CMK (cell line): ENCODE data around the gene PARS2.
A peak's percentile ranks its signal among the peaks of the same experiment; 100 is the strongest.

ENCODE experiments used
- DNase-seq: peaks from one replicate; pipeline ENCODE4 v3.0.0-alpha.2; 2010; ENCODE audit warnings: low read depth

PARS2 gene

DNA sequence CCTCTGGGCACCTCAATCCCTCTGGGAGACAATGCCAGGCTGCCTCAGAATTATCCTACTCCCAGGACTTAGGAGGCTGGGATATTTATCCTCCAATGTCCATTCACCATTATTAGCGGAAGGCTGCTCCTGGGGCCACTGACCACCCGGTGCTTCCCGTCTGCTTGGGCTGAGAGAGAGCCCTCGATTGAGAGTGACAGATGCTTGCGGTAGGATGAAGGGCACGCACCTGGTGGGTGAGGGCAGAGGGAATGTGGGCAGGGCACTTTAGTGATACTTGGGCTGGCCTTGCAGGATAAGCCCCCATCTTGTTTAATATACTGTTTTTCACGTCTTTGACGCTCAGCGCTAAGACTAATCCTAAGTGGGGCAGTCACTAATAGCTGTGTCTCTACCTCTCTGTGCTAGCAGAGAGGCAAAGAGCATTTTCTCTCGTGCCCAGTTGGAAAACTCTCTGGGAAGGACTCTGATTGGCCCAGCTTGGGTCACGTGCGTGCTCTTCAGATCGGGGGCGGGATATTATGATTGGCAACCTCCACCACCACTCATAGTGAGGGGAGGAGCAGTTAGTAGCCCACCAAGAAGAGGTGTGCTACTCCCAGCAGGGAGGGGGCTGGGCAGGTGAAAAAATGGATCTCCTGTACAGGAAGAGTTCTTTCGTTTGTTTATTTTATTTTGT, 10.6 kb upstream of the PARS2 start:
- peak; percentile 36 for DNase-seq

GRCh38 chr1:54772951-54773350, 8.6 kb upstream of the PARS2 start:
- DNase-seq: no peak

- DNase-seq: no peak
These were observed 3.8 kb upstream of the PARS2 start for GRCh38 chr1:54768093-54768492.

DNA sequence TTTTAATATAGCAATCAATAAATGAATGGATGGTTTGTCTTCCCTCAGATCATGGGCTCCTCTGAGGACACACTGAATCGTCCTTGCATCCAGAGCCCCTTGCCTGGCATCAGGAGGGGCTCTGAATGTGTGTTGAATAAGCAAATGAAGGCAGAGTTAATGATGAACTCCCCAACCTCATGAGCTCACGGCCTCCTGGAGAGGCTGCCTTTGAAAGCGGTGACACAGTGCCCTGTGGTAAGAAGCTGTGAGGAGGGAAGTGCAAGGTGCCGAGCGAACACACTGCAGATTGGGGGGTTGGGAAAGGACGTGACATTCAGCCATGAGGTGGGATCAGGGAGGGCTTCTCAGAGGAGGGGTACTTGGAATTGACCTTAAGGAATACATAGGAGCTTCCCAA, 3.2 kb upstream of the PARS2 start:
- no peak for DNase-seq

DNA sequence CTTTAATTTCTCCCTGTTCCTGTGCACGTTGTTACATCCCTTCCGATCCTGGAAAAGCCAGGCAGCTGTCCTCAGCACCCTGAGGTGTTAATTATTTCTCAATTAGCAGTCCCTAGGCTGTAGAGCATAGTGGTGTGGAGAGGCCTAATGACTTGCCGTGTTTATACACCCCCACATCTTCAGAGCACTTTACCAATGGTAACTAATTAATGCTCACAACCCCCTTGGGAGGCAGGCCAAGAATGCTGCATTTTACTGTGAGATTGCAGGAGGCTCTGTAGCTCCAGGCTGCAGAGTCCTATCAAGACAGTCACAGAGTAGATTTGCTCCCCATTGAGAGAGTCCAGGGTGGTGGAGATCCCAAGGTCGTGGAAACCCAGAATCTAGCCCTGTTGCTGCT, 2.4 kb upstream of the PARS2 start:
- no peak for DNase-seq

DNA sequence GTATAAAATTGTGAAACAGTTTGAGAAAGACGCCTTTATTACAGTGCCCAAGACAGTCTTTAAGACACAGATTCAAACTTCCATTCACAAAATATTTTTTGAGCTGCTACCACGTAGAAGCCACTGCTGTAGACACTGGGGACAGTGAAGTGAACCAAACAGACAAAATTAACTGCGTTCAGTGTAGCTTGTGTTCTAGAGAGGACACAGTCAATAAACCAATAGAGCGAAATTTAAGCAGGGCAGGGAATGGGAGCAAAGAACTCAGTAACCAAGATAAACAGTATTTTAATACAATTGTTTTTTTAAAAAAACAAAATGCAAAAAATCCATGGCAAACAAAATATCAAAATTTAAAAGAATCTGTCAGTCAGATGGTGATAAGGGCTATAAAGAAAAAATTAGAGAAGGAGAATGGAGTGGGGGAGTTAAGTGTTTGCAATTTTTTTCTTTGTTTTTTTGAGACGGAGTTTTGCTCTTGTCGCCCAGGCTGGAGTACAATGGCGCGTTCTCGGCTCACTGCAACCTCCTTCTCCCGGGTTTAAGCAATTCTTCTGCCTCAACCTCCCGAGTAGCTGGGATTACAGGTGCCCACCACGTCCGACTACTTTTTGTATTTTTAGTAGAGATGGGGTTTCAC, 719 bp upstream of the PARS2 start:
- no peak for DNase-seq

GRCh38 chr1:54763816-54764132, 549 bp downstream of the PARS2 start:
- DNase-seq: no peak

- DNase-seq: no peak
These were observed 5.5 kb downstream of the PARS2 start for GRCh38 chr1:54758678-54759348.

DNA sequence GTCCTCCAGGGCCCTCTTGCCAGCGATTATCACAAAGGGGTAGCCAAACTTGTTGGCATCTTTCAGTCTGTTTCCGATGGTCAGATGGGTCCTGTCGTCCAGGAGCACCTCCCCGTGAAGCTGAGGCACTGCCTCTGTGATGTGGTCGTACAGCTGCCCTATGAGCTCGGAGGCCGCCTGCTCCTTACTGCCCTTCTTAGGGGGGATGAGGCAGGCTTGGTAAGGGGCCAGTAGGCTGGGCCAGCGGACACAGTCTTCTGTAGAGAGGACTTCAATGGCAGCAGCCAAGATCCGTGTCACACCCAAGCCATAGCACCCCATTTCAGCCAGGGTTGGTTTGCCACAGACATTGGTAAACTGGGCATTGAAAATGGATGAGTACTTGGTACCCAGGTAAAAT, 6.5 kb downstream of the PARS2 start:
- no peak for DNase-seq

DNA sequence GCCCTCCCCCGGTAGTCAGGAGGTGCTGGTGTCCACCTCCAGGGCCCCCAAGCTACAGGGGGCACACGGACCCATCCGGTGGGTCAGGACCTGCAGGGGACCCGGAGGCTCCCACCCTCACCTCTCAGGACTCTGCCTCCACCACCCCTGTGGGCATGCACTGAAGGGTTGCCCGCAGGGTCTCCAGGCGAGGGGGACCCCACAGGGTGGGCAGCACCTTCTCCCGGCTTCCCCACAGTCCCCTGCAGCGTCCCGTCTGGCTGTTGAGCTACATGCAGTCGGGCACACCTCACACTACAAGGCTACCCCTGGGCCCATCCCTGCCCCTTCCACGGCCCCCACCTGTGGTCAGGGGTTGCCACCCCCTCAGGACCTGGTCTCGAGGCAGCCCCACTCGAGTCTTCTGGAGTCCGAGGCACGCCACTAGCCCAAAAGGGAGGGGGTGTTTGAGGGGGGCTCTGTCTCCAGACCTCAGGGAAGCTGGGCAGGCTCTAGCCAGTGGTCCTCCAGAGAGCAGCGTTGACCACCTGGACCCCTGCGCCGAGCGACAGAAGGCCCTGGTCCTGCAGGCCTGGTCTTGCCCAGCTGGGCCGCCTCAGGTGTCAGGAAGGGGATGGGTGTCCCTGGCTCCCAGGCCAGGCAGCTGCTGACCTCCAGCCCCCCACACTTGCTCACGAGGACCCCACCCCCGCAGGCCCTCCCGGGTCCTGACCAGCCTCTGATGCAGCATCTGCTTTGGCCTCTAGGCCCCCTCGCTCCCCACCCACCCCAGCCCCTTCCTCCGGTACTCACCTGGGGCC, 9.6 kb downstream of the PARS2 start:
- DNase-seq: no peak

GRCh38 chr1:54754045-54754444, 10.3 kb downstream of the PARS2 start:
- no peak for DNase-seq

GRCh38 chr1:54751426-54751825, 12.9 kb downstream of the PARS2 start:
- no peak for DNase-seq

- DNase-seq: no peak
These were observed 13.7 kb downstream of the PARS2 start for GRCh38 chr1:54750596-54750995.

GRCh38 chr1:54748094-54748835, 16.1 kb downstream of the PARS2 start:
- DNase-seq: no peak

DNA sequence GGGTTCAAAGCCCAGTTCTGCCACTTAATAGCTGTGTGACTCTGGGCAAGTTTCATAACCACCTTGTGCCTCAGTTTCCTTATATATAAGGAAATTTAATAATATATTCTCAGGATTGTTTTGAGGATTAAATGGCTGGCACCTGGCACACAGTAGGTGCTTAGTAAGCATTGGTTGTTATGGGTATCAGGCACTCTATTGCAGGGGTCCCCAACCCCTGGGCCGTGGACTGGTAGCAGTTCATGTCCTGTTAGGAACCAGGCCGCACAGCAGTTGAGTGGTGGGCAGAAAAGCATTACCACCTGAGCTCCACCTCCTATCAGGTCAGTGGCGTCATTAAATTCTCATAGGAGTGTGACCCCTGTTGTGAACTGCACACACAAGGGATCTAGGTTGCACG, 18.5 kb downstream of the PARS2 start:
- no peak for DNase-seq

DNA sequence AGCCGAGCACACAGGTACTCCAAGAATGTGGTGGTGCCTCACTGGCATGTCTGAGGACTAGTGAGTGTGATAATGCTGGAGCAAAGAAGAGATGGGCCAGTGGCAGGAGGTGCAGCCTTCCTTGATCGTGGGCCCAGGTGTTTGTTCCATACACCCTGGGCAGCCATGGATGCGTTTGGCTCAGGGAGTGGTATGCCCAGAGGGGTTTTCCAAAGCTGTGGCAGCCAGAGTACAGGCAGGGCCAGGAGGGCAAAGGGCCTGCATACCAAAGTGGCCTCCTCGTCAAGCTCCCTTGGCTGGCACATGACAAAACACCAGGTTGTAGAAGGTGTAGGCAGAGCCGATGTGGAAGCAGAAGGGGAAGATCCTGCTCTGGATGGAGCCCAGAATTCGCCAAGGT, 19.0 kb downstream of the PARS2 start:
- no peak for DNase-seq

DNA sequence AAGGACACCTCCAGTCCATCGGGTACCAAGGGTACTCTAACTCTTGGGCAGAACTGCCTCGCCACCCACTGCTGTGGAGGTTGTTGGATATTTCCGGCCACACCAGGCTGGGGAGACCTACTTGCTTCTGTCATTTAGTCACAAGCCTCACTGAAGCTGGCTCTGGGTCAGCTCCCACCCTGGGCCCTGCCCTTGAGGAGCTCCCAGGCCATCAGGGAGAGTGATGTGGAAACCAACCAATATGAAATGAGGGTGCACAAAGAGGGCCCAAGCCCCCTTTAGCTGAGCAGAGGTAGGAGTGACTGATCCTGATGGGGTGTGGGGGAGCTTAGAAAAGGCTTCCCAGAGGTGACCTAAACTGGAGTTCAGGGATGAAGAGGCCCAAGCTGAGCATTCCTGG, 19.6 kb downstream of the PARS2 start:
- DNase-seq: no peak

DNA sequence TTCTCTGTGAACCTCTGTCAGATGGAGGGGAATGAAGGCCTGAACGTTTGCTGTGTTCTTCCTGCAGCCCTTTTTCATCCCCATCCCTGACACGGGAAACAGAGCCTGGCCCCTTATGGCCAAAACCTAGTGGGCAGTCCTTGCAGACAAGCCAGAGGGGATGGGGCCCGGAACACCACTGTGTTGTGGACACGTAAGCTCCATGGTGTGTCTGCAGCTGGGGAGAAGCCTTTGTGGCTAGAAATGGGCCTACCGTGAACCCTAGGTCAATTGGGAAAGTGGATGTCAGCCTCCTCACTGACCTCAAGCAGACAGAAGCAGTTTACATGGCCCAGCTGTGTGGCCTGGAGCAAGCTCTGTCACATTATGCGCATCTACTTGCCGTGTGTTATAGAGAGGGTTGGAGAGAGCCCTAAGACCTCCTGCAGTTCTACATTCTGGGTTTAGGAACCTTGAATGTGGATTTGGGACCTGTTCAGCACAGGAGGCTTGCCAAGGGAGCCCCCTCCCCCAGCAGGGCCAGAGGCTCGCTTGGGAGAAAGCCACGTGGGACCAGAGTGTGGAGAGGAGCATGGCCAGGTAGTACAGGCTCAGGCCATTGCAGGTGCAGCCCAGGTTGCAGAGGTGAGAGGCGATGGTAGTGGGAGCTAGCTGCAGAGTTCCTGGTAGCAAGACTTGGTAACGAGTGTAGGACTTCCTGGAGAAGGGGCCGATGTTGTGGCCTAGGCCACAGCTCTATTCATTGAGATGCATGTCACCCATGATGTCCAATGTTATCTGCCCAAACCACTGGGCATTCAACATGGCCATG, 20.7 kb downstream of the PARS2 start:
- DNase-seq: no peak

- no peak for DNase-seq
These were observed 22.0 kb downstream of the PARS2 start for GRCh38 chr1:54742282-54742681.

DNA sequence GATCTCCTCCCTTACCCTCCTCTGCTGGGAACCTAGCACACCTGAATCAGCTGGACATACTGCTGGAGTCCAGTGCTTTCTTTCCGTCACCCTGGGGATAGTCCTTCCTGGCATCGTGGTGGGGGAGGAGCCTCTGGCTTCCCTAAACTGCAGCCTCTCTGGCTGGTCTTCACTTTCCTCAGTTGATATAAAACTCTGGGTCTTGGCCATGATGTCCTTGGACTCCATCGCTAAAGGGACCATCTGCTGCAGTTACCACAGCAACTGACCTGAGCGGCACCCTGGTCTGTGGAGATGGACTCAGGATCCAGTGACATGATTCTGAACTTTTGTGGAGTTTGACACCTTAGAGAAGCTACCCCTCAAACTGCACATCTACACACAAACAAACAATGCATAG, 22.8 kb downstream of the PARS2 start:
- DNase-seq: no peak

DNA sequence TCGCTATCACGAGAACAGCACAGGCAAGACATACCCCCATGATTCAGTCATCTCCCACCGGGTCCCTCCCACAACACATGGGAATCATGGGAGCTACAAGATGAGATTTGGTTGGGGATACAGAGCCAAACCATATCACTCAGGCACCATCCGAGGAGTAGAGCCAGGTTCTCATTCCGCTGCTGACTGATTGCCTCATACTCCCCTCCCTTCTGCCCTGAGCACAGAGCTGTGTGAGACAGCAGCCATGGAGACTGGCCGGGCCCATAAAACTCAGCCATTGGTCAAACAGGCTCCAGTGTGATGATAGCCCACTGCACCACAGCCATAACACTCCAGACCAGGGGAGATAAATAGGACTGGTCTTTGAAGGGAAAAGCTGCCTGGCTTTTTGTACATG, 26.1 kb downstream of the PARS2 start:
- no peak for DNase-seq
